ENCODE results near the gene AGFG2.

The AGFG2 gene

GRCh38 chr7:100577103-100577502, 38.1 kb downstream of the AGFG2 start:
- no peaks in the 10 kb centered on the region for H3K9me3 ChIP-seq (ENCODE audit: control insufficient read depth, insufficient read depth, low read length)
- no peak overlapping the region for H3K9ac ChIP-seq (ENCODE audit: low read depth, low read length)
- H3K4me1 ChIP-seq (ENCODE audit: insufficient read depth, low read length), result peaks cover 5% of the 10 kb centered on the region; the same call in 1 of the 2 replicates
- peaks cover 13% of the 10 kb centered on the region; the same call in 1 of the 2 replicates for H3K36me3 ChIP-seq (ENCODE audit: insufficient read depth, low read length)

DNA sequence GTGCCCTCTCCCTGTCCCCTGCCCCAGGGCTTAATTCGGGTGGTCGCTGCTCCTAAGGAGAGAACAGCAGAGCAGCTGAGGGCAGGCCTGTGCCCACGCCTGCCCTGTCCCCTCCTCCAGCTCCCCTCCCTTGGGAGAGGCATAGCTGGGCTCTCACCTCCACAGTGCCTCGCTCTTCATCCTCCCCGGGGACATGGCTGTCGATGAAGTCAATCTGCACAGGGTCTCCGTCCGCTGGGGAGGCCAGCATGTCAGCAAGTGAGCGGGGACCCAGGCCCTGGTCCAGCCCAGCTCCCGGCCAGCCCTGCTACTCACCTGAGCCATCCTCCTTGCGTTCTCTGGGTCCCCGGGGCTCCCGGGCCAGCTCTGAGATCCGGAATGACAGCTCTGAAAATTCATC, 38.5 kb downstream of the AGFG2 start:
- H3K9me3 ChIP-seq (ENCODE audit: control insufficient read depth, insufficient read depth, low read length), result no peaks in the 10 kb centered on the region
- H3K9ac ChIP-seq (ENCODE audit: low read depth, low read length), result no peak overlapping the region
- H3K36me3 ChIP-seq (ENCODE audit: insufficient read depth, low read length), result peaks cover 13% of the 10 kb centered on the region; the same call in 1 of the 2 replicates
- peaks cover 3% of the 10 kb centered on the region; the same call in 1 of the 2 replicates for H3K4me1 ChIP-seq (ENCODE audit: insufficient read depth, low read length)

- no peaks in the 10 kb centered on the region; the same call in 1 of the 2 replicates for H3K4me1 ChIP-seq (ENCODE audit: insufficient read depth, low read length)
- H3K9ac ChIP-seq (ENCODE audit: low read depth, low read length), result no peak overlapping the region
- H3K36me3 ChIP-seq (ENCODE audit: insufficient read depth, low read length), result peaks cover 13% of the 10 kb centered on the region; the same call in 1 of the 2 replicates
- no peaks in the 10 kb centered on the region for H3K9me3 ChIP-seq (ENCODE audit: control insufficient read depth, insufficient read depth, low read length)
Measured at GRCh38 chr7:100578246-100579183, 39.5 kb downstream of the AGFG2 start.

DNA sequence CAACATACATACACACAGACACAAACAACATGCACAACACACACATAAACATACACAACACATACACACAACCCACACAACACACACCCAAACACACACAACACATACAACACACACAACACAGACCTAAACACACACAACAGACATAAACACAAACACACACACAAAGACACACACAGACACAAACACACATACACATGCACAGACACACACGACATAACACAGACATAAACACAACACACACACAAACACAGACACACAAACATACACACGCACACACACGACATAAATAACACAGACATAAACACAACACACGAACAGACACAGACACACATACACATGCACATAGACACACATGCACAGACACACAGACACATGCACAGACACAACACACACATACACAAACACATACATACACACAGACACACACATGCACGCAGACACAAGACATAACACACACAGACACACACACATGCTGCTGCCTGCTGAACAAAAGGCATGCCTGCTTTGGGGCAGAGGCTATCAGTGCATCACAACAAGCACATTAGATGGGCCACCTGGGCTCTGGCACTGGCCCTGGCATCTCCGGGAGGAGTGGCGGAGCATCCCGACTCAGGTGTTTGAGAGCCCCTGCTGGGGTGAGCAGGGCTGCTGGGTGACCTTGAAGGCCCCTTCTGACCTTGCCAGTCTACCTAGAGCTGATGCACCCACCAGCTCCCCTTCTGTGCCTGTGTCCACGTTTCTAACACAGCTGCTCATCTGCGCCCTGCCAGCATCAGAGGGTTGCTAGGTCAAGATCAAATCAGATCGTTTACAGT, 41.7 kb downstream of the AGFG2 start:
- peaks cover 13% of the 10 kb centered on the region; the same call in 1 of the 2 replicates for H3K36me3 ChIP-seq (ENCODE audit: insufficient read depth, low read length)
- no peaks in the 10 kb centered on the region; the same call in 1 of the 2 replicates for H3K4me1 ChIP-seq (ENCODE audit: insufficient read depth, low read length)
- no peaks in the 10 kb centered on the region for H3K9me3 ChIP-seq (ENCODE audit: control insufficient read depth, insufficient read depth, low read length)
- no peak overlapping the region for H3K9ac ChIP-seq (ENCODE audit: low read depth, low read length)

GRCh38 chr7:100582041-100582579, 43.1 kb downstream of the AGFG2 start:
- peaks cover 13% of the 10 kb centered on the region; the same call in 1 of the 2 replicates for H3K36me3 ChIP-seq (ENCODE audit: insufficient read depth, low read length)

DNA sequence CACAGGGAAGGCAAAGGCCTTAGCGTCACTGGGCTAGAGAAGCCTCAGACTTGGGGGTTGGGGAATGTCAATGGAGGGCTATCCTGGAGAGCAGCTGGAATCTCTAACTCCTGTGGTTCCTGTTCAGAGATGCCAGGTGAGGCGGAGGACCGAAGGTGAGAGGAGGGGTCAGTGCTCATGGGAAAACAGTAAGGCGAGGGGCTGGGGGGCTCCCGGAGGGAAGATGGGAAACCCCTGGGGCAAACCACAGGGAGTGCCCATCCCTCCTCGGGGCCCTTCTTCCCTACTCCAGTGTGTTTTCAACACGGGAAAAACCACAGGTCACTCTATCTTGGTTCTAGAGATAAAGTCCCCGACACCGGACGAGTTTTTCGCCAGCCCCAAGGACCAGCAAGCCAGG, 43.6 kb downstream of the AGFG2 start:
- Histone ChIP-seq H3K4me1 (ENCODE audit: insufficient read depth, low read length) (no peaks in the 10 kb centered on the region; the same call in 1 of the 2 replicates), H3K36me3 (ENCODE audit: insufficient read depth, low read length) (peaks cover 13% of the 10 kb centered on the region; the same call in 1 of the 2 replicates), H3K9me3 (ENCODE audit: control insufficient read depth, insufficient read depth, low read length) (no peaks in the 10 kb centered on the region), H3K9ac (ENCODE audit: low read depth, low read length) (no peak overlapping the region)

More at GRCh38 chr7:100582041-100582579, 43.1 kb downstream of the AGFG2 start:
- Histone ChIP-seq H3K4me1 (ENCODE audit: insufficient read depth, low read length) (no peaks in the 10 kb centered on the region; the same call in 1 of the 2 replicates), H3K9ac (ENCODE audit: low read depth, low read length) (no peak overlapping the region), H3K9me3 (ENCODE audit: control insufficient read depth, insufficient read depth, low read length) (no peaks in the 10 kb centered on the region)

DNA sequence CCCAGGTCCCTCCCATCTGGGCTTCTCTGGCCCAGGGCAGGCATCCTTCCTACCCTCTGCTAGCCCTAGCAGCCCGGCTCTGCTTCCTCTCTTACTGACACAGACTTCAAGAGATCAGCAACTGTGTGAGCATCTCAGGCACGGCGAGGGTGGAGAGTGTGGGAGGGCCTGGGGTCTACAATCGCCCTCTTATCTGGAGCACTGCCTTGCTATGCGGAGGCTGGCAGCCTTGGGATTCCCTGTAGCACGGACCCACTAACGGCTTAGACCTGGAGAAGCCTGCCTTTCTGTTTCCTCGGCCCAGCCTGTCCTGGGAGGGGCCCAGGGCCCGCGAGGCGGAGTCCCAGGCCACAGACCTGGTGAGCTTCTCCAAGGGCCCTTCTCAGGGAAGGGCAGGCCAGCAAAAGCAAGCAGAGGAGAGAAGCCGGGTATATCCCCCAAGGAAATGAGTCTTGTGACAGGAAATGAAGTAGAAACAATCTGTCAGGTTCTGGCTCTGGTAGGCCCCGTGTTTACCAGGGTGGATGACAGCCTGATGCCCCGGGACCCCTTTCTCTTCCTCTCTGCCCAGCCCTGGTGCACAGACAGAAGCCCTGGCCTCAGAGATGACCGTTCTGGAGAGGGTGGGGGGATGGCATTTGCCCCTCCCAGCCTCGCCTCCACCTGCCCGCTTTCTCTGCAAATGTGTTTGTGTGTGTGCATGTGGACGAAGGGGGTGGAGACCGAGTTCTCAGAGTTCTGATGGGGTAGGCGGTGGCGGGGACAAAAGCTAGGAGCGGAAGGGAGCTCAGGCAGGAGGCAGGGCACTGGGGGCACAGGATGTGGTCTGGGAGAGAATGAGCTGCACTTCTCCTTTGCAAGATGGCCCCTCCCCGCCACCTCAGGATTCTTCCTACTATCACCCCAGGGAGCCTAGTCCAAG, 44.4 kb downstream of the AGFG2 start:
- Histone ChIP-seq H3K9me3 (ENCODE audit: control insufficient read depth, insufficient read depth, low read length) (no peaks in the 10 kb centered on the region), H3K36me3 (ENCODE audit: insufficient read depth, low read length) (peaks cover 13% of the 10 kb centered on the region; the same call in 1 of the 2 replicates), H3K9ac (ENCODE audit: low read depth, low read length) (peak overlapping the region; percentile 32), H3K4me1 (ENCODE audit: insufficient read depth, low read length) (no peaks in the 10 kb centered on the region; the same call in 1 of the 2 replicates)

DNA sequence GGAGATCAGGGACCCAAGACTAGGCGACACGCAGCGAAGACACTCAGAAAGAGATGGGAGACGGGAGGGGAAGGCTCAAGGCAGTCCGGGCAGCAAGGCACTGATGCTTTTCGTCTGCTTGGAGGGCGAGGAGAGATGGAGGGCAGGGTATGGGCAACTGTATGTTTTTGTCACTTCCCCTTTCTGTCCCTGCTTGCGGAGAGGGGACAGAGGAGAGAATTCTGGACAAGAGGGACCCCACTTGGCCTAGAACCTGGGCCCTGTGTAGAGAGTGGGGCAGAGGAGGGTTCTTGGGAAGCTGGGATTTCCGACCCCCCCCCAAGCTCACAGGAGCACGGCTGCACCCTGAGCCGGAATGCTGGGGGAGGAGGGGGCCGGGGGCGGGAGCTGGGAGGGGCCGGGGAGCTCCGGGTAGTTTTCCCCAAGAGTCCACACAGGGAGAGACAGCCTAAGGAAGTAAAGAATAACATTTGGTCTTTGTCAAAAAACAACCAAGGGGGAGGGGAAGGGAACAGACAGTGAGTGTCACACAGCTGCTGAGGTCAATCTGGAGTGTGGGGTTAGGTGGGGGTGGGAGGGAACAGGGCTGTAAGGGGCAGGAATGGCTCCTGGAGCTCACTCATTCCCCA, 45.2 kb downstream of the AGFG2 start:
- peaks cover under 1% of the 10 kb centered on the region; the same call in 1 of the 2 replicates for H3K4me1 ChIP-seq (ENCODE audit: insufficient read depth, low read length)
- peak overlapping the region; percentile 84 for H3K9ac ChIP-seq (ENCODE audit: low read depth, low read length)
- peaks cover 13% of the 10 kb centered on the region; the same call in 1 of the 2 replicates for H3K36me3 ChIP-seq (ENCODE audit: insufficient read depth, low read length)
- H3K9me3 ChIP-seq (ENCODE audit: control insufficient read depth, insufficient read depth, low read length), result no peaks in the 10 kb centered on the region

DNA sequence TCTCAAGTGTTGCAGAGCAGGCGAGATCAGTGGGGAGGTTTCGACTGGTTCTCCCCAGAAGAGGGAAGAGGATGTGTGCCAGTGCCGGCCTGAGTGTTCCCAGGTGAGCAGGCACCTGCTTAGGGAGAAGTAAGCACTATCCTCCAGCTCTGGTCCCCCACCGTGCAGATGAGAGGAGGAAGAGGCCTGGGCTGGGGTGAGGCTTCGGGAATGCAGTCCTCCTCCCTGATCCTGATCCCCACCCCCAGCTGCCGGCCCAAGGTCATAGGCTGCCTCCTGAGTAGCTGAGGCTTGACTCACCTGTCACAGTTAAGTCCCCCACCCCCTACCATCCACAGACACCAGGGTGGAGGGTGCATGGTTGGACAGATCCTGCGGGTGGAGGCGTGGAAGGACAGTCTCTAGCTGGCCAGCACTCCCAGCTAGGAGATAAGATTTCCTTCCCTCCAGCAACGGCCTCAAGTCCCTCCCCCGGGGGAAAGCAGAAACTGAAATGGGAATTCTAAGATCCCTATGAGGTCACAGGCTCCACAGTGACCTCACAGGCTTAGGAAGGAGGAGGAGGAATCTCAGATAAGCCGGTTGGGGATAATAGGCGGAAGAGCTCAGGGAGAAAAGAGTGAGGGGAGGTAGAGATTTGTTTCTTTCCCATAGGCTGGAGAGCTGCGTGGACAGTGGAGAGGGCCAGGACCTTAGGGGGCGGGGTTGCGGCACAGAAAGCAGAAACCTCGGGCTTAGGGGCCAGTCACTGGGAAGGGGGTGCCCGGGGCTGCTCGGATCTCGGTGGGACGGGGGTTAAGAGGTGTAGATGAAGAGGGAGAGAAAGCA, 45.9 kb downstream of the AGFG2 start:
- Histone ChIP-seq H3K4me1 (ENCODE audit: insufficient read depth, low read length) (peaks cover 7% of the 10 kb centered on the region; the same call in 1 of the 2 replicates), H3K9me3 (ENCODE audit: control insufficient read depth, insufficient read depth, low read length) (no peaks in the 10 kb centered on the region), H3K36me3 (ENCODE audit: insufficient read depth, low read length) (peaks cover 9% of the 10 kb centered on the region; the same call in 1 of the 2 replicates), H3K9ac (ENCODE audit: low read depth, low read length) (peak overlapping the region; percentile 84)

DNA sequence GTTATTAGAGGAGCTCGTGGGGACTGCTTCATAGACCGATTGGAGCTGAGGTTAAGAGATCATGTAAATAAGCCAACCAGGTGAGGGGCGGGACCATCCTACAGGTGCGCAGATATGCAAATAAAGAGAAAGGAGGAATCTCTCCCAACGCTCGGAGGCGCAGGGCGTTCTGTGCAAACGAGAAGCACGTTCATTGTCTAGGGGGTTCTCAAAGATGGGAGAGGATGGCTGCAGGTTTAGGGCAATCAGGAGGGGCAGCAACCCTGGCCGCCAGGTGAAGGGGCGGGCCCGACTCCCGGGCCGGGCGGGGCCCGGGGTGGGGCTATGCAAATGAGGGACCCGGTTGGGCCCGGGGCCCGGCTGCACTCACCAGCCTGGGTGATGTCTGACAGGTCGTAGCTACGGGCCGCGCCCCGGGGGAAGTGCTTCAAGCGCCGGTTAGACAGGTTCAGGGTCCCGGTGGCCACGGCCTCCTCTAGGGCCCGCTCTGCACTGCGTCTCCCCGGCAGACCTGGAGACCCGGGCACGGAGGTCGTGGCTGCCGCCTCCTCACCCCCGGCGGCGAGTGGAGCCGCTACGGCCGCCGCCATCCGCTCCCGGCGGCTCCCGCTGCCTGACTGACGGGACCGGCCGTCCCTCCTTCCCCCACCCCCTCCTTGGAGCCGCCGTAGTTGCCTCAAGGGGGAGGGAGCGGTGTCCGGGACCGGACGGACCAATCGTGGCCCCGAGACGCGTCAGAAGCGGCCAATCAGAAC, 46.7 kb downstream of the AGFG2 start, which contains the start of gene LRCH4:
Gene LRCH4, minus strand, starts transcription at position 619 of the 755 bp plus-strand sequence. Its CDS starts 29 bp downstream, at position 590.
- H3K9me3 ChIP-seq (ENCODE audit: control insufficient read depth, insufficient read depth, low read length), result no peaks in the 10 kb centered on the region
- H3K9ac ChIP-seq (ENCODE audit: low read depth, low read length), result peak within 1 kb of the TSS; percentile 84
- H3K4me1 ChIP-seq (ENCODE audit: insufficient read depth, low read length), result peaks cover 11% of the 10 kb centered on the region; the same call in 1 of the 2 replicates
- H3K36me3 ChIP-seq (ENCODE audit: insufficient read depth, low read length), result peaks cover 7% of the 10 kb centered on the region; the same call in 1 of the 2 replicates

DNA sequence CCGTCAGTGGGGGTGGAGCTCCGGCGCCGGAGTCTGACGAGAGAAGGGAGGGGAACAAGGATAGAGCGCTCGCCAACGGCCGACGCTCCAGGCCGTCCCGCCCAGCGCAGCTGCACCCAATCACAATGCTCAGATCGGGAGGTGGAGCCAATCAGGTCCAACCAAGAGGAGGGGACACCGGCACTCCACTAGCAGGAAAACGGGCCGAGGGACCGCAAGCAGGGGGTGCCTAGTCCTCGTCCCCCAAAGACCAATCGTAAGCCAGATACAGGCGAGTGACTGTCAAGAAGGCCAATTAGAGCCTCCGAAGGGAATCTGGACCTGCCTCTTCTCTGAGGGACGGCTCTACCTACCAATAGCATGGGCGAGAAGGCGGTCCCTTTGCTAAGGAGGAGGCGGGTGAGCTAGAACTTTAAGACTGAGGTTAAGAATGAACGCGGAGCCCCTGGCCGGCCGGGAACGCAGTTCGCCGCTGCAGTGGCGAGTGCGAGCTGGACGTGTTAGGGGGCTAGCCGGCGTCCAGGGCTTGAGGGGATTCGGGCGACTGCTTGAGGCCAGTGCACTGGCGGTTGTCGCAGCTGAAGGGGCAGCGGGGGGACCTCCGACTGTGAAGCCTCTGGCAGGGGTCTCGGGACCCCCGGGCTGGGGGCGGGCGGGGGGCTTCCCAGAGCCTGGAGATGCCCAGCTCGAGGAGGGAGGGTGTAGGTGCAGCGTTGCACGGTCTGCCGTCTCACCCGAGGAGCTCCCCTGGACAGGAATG, 47.4 kb downstream of the AGFG2 start, which contains the start of gene FBXO24:
Gene FBXO24, plus strand, starts transcription at position 63 of the 760 bp plus-strand sequence. Its CDS starts 298 bp downstream, at position 361.
- peaks cover 11% of the 10 kb centered on the region; the same call in 1 of the 2 replicates for H3K4me1 ChIP-seq (ENCODE audit: insufficient read depth, low read length)
- H3K9ac ChIP-seq (ENCODE audit: low read depth, low read length), result peak within 1 kb of the TSS; percentile 84
- H3K9me3 ChIP-seq (ENCODE audit: control insufficient read depth, insufficient read depth, low read length), result no peaks in the 10 kb centered on the region
- peaks cover 3% of the 10 kb centered on the region; the same call in 1 of the 2 replicates for H3K36me3 ChIP-seq (ENCODE audit: insufficient read depth, low read length)

All from ES-I3 (cell line).